ENCODE results near the gene MARK4.

Gene MARK4

DNA sequence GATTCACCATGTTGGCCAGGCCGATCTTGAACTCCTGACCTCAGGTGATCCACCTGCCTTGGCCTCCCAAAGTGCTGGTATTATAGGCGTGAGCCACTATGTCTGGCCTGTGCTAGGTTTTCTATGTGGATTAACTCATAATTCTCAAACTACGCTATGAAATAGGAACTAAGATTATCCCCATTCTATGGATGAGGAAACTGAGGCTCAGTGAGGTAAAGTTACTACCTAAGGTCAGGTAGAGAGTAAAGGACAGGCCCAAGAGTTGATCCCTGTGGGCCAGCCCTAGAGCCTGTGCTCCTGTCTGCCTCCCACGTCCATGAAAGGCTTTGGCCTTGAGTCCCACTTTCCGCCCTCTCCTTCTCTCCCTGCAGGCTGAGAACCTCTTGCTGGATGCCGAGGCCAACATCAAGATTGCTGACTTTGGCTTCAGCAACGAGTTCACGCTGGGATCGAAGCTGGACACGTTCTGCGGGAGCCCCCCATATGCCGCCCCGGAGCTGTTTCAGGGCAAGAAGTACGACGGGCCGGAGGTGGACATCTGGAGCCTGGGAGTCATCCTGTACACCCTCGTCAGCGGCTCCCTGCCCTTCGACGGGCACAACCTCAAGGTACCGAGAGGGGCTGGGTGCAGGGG lies 20.1 kb downstream of the MARK4 start:
- no peak for DNase-seq (ENCODE audit: low read depth, low spot score)

- no peak for DNase-seq (ENCODE audit: low read depth, low spot score)
Observed at GRCh38 chr19:45271735-45272108, 20.7 kb downstream of the MARK4 start.

DNA sequence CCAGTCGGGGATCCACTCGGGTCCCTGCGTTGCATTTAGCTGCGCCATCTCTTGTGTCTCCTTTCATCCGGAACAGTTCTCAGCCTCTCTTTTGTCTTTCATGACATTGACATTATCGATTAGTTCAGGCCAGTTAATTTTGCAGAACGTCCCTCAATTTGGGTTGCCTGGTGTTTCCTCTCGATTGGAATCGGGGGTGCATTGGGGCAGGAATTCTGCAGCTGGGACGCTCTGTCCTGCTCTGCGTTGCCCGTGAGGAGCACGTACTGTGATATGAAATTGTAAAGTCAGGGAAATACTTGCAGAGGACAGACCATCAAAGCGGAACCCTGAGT lies 22.4 kb downstream of the MARK4 start:
- no peak for DNase-seq (ENCODE audit: low read depth, low spot score)

- no peak for DNase-seq (ENCODE audit: low read depth, low spot score)
Observed at GRCh38 chr19:45275370-45275971, 24.4 kb downstream of the MARK4 start.

- DNase-seq (ENCODE audit: low read depth, low spot score): no peak
Observed at GRCh38 chr19:45276284-45276687, 25.2 kb downstream of the MARK4 start.

DNA sequence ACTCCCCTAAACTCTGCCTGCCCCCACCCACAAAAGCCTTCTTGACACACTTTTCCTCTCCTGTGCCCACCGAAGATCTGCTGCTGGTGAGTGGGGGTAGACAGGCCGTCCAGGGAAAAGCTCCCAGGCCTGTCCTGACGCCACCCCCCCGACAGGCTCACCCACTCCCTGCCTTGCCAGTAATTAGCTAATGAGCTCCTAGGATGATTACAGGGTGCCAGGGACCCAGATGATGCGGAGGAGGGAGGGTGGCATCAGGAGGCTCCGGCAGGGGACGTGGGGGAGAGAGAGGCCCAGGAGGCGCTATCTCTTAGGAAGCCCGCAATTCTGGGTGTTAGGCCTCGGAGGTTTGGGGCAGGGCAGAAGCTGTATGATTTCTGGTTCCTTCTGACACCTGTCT lies 27.0 kb downstream of the MARK4 start:
- DNase-seq (ENCODE audit: low read depth, low spot score): no peak

DNA sequence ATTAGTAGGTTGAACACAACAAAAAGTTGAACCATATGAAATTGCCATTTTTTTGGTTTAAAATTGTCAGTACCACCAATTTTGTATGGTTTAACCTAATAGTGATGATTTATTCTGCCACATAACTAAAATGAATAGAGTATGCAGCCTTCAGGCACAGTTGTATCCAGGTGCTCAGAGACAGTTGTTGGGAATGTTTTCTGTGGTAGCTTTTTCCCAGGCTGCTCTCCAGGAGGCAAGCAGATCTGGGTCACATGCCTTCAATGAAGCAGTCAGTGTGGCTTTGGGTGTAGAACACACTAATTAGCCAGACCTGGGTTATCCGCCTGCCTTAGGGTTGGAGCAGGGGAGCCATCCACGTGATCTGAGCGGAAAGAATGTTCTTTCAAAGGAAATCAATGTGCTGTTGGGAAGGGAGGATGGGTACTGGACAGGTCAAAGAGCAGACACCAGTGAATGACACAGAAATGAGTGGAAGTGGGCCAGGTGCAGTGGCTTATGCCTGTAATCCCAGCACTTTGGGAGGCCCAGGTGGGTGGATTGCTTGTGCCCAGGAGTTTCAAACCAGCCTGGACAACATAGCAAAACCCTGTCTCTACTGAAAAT lies 28.6 kb downstream of the MARK4 start:
- no peak for DNase-seq (ENCODE audit: low read depth, low spot score)

DNA sequence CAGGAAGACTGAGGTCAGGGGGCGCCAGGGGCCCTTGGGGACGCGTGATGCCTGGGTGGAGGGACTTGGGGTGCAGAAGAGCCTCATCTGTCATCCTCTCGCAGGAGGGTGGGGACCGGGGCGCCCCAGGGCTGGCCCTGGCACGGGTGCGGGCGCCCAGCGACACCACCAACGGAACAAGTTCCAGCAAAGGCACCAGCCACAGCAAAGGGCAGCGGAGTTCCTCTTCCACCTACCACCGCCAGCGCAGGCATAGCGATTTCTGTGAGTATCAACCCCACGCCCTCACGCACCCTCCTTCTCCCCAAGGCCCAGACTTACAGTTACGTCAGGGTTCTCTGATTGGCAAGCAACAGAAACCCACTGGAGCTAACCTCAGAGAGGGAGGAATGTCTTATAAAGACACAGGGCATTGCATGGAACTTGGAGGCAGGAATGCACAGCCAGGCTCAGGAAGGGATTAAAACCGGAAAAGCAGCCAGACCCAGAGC lies 29.4 kb downstream of the MARK4 start:
- no peak for DNase-seq (ENCODE audit: low read depth, low spot score)

- no peak for DNase-seq (ENCODE audit: low read depth, low spot score)
Observed at GRCh38 chr19:45283443-45284033, 32.5 kb downstream of the MARK4 start.

DNA sequence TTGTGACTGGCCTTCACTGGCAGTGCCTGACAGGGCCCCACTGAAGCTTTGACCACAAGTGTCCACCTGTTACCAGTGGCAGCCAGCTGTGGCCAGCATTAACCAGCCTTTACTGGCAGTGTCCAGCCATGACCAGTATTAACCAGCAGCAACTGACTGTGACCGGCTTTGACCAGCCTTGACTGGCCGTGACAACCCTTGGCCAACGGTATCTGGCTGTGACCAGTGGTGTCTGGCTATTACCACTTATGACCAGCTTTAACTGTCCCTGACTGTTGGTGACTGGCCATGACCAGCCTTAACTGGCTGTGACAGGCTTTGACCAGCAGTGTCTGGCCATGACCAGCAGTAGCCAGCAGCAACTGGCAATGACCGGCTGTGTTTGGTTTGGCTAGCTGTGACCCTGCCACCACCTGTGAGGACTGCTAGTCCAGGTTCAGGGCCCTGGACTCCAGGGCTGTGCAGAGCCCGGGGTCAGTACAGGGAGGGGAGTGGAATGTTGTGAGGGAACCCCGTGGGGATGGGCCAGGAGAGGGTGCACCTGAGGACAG lies 39.4 kb downstream of the MARK4 start:
- DNase-seq (ENCODE audit: low read depth, low spot score): no peak

DNA sequence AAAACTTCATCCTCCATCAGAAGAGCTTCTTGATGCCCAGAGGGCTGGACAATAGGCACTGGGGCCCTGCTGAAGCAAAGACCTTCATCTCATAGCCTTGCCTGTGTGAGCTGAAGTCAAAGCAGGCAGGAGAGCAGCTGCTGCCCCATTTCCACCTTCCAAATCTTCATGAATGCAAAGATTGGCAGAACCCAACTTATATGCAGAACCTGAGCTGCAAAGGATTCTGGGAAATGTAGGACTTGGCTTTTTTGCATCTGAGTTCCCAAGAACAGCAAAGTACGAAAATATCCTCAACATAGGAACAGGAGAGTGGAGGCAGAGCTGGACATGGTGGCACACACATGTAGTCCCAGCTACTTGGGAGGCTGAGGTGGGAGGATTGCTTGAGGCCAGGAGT lies 40.8 kb downstream of the MARK4 start:
- DNase-seq (ENCODE audit: low read depth, low spot score): no peak

- no peak for DNase-seq (ENCODE audit: low read depth, low spot score)
Observed at GRCh38 chr19:45293682-45294081, 42.6 kb downstream of the MARK4 start.

- DNase-seq (ENCODE audit: low read depth, low spot score): no peak
Observed at GRCh38 chr19:45294291-45295029, 43.4 kb downstream of the MARK4 start.

GRCh38 chr19:45295873-45296272 lies 44.8 kb downstream of the MARK4 start:
- DNase-seq (ENCODE audit: low read depth, low spot score): no peak

DNA sequence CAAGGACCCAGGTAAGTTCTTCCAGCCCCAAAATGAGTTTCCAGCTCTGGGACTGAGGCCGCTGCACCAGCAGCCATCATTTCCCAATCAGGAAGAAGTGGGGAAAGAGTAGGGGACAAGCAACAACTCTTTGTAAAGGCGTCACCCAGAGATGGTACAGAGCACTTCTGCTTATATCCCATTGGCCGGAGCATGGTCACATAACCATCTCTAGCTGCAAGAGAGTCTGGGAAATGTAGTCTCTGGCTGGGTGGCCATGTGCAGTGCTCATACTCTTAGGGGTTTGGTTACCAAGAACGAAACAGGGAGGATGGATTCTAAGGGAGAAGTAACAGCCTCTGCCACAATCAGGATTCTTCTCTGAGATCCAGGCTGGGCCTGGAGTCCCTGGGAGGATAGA lies 45.3 kb downstream of the MARK4 start:
- DNase-seq (ENCODE audit: low read depth, low spot score): no peak

- no peak for DNase-seq (ENCODE audit: low read depth, low spot score)
Observed at GRCh38 chr19:45297674-45298073, 46.6 kb downstream of the MARK4 start.

- DNase-seq (ENCODE audit: low read depth, low spot score): no peak
Observed at GRCh38 chr19:45298264-45298663, 47.2 kb downstream of the MARK4 start.

DNA sequence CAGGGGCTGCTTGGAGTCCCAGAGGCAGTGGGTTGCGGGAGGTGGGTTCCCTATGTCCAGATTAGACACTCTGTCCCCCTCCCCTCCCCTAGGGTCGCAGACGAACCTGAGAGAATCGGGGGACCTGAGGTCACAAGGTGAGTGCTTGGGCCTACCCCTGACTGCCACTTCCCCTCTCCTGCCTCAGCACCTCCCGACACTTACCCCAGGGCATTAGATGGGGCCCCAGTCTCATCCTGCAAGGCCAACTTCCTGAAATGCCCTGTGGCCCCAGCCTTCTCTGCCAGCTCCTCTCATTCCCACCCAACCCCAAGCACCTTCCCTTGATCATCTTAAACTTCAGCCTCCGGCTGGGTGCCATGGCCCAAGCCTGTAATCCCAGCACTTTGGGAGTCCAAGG lies 48.6 kb downstream of the MARK4 start:
- DNase-seq (ENCODE audit: low read depth, low spot score): no peak

- no peak for DNase-seq (ENCODE audit: low read depth, low spot score)
Observed at GRCh38 chr19:45302416-45302815, 51.3 kb downstream of the MARK4 start.

- DNase-seq (ENCODE audit: low read depth, low spot score): no peak
Observed at GRCh38 chr19:45303269-45304060, 52.4 kb downstream of the MARK4 start.

Data from activated naive CD8-positive, alpha-beta T cell treated with anti-CD3 and anti-CD28 coated beads, Interleukin-2, amount 50 U/mL, for 16 hours (primary cell).